Calu3 (cell line): ENCODE data around the gene FRMPD2. TPM values are rescaled to one million over a fixed set of nuclear protein-coding genes. Genes with fewer than 3 reads are reported as not detected.

ENCODE experiments used
- BruUV-seq: library from RNA; stranded (reverse); fragments of 400-500 nt; replicated peaks from 2 replicates; lab custom pipeline; 2021; lab: Mats Ljungman, UMichigan
- CTCF ChIA-PET: fragments of 300-600 bp; sonication (Branson Sonifier 250); formaldehyde crosslinking; loops from one replicate; lab custom pipeline; 2022; ENCODE audit warnings: antibody characterized with exemption; lab: Charles Lee
- DNase-seq: peaks from one replicate; pipeline ENCODE4 v3.0.0; 2022
- H3K27ac Mint-ChIP-seq: one replicate; pipeline ENCODE4 v1.8.0; 2022; ENCODE audit warnings: mixed read lengths; ENCODE audit not compliant: unreplicated experiment
- H3K27me3 Mint-ChIP-seq: one replicate; pipeline ENCODE4 v1.8.0; 2022; ENCODE audit warnings: mixed read lengths; ENCODE audit not compliant: unreplicated experiment
- H3K36me3 Mint-ChIP-seq: one replicate; pipeline ENCODE4 v1.8.0; 2022; ENCODE audit warnings: mild to moderate bottlenecking, moderate library complexity, mixed read lengths; ENCODE audit not compliant: insufficient read depth, unreplicated experiment
- H3K4me1 Mint-ChIP-seq: one replicate; pipeline ENCODE4 v1.8.0; 2022; ENCODE audit warnings: mild to moderate bottlenecking, low read depth, mixed read lengths; ENCODE audit not compliant: unreplicated experiment
- H3K4me3 Mint-ChIP-seq: one replicate; pipeline ENCODE4 v1.8.0; 2022; ENCODE audit warnings: mild to moderate bottlenecking, low read depth, moderate library complexity, mixed read lengths; ENCODE audit not compliant: unreplicated experiment
- H3K9me3 Mint-ChIP-seq: one replicate; pipeline ENCODE4 v1.8.0; 2022; ENCODE audit warnings: low read depth, mixed read lengths; ENCODE audit not compliant: unreplicated experiment
- CTCF ChIP-seq: fragments of 200-600 bp; IDR thresholded peaks from one replicate; pipeline ENCODE4 v1.8.0; 2022; ENCODE audit warnings: antibody characterized with exemption; ENCODE audit not compliant: unreplicated experiment
- intact Hi-C: fragments of 100-400 bp; cut with micrococcal nuclease; formaldehyde crosslinking; loops from one replicate; pipeline ENCODE4 v1.10.0; 2022; ENCODE audit not compliant: unreplicated experiment
- total RNA-seq: library from RNA; stranded (reverse); gene quantifications from 2 replicates; pipeline ENCODE4 v1.2.3, GENCODE V29; 2022

FRMPD2 gene
- total RNA-seq, 1 experiment from 2014 or later, result 1.9 TPM

- TF ChIP-seq CTCF, result no peak
- no peak overlapping the region for H3K27ac Mint-ChIP-seq
- intact Hi-C loops, result no loop called here
- H3K4me3 Mint-ChIP-seq, result no peak overlapping the region
- H3K4me1 Mint-ChIP-seq, result no peaks in the 10 kb centered on the region
- no peak for DNase-seq
- peaks cover 23% of the 10 kb centered on the region for H3K27me3 Mint-ChIP-seq
- no peaks in the 10 kb centered on the region for H3K36me3 Mint-ChIP-seq
- H3K9me3 Mint-ChIP-seq, result no peaks in the 10 kb centered on the region
- no TSS peak for BruUV-seq
- CTCF ChIA-PET, result no interaction called here
Measured at GRCh38 chr10:48235501-48235900, 39.0 kb downstream of the FRMPD2 start.

GRCh38 chr10:48234787-48235186 is 39.7 kb downstream of the FRMPD2 start:
- intact Hi-C loops, result no loop called here
- Mint-ChIP-seq H3K4me1 (no peaks in the 10 kb centered on the region), H3K27me3 (peaks cover 18% of the 10 kb centered on the region), H3K4me3 (no peak overlapping the region), H3K9me3 (no peaks in the 10 kb centered on the region), H3K36me3 (no peaks in the 10 kb centered on the region), H3K27ac (no peak overlapping the region)
- DNase-seq, result no peak
- BruUV-seq, result no TSS peak
- CTCF ChIA-PET, result no interaction called here
- no peak for TF ChIP-seq CTCF

GRCh38 chr10:48234295-48234694 is 40.2 kb downstream of the FRMPD2 start:
- Mint-ChIP-seq H3K4me3 (no peak overlapping the region), H3K4me1 (no peaks in the 10 kb centered on the region), H3K27ac (no peak overlapping the region), H3K27me3 (peaks cover 18% of the 10 kb centered on the region), H3K36me3 (no peaks in the 10 kb centered on the region), H3K9me3 (no peaks in the 10 kb centered on the region)
- intact Hi-C loops, result no loop called here
- no peak for DNase-seq
- no peak for TF ChIP-seq CTCF
- BruUV-seq, result no TSS peak
- CTCF ChIA-PET, result no interaction called here

- no peak for DNase-seq
Measured at GRCh38 chr10:48233559-48234005, 40.9 kb downstream of the FRMPD2 start.

More at GRCh38 chr10:48233559-48234005, 40.9 kb downstream of the FRMPD2 start:
- H3K36me3 Mint-ChIP-seq, result no peaks in the 10 kb centered on the region
- no peaks in the 10 kb centered on the region for H3K9me3 Mint-ChIP-seq
- BruUV-seq, result no TSS peak
- no peak for TF ChIP-seq CTCF
- no peak overlapping the region for H3K27ac Mint-ChIP-seq
- CTCF ChIA-PET, result no interaction called here
- no peak overlapping the region for H3K4me3 Mint-ChIP-seq
- no peaks in the 10 kb centered on the region for H3K4me1 Mint-ChIP-seq
- H3K27me3 Mint-ChIP-seq, result peaks cover 18% of the 10 kb centered on the region
- intact Hi-C loops, result no loop called here
